ENCODE measurements around the gene SLC35G3.
"Not testable (repeated sequence)": the region's sequence is repeated elsewhere in the genome, so short reads cannot be mapped to it uniquely, and the experiment has no call there.

The SLC35G3 gene

GRCh38 chr17:35162755-35163154, 31.4 kb downstream of the SLC35G3 start:
- no peak for DNase-seq

GRCh38 chr17:35161281-35161761, 32.9 kb downstream of the SLC35G3 start:
- no peak for DNase-seq

- DNase-seq = no peak
Observed at GRCh38 chr17:35160354-35161201, 33.6 kb downstream of the SLC35G3 start.

- no peak for DNase-seq
Observed at GRCh38 chr17:35159940-35160339, 34.3 kb downstream of the SLC35G3 start.

GRCh38 chr17:35155246-35155645, 38.9 kb downstream of the SLC35G3 start:
- no peak for DNase-seq

GRCh38 chr17:35154196-35155165, 39.7 kb downstream of the SLC35G3 start:
- DNase-seq = no peak

- DNase-seq = no peak
Observed at GRCh38 chr17:35152421-35153140, 41.6 kb downstream of the SLC35G3 start.

- DNase-seq = not testable (repeated sequence)
Observed at GRCh38 chr17:35151080-35151479, 43.1 kb downstream of the SLC35G3 start.

- DNase-seq = no peak
Observed at GRCh38 chr17:35149941-35150340, 44.3 kb downstream of the SLC35G3 start.

GRCh38 chr17:35148144-35148543, 46.0 kb downstream of the SLC35G3 start:
- no peak for DNase-seq

- DNase-seq = no peak
Observed at GRCh38 chr17:35147375-35147905, 46.8 kb downstream of the SLC35G3 start, which contains the start of gene UNC45B. Gene UNC45B, plus strand, starts transcription at chr17:35147817. Its CDS starts 447 bp downstream, at chr17:35148264.

GRCh38 chr17:35146214-35146833, 47.9 kb downstream of the SLC35G3 start:
- DNase-seq = no peak

- DNase-seq = no peak
Observed at GRCh38 chr17:35144840-35145239, 49.4 kb downstream of the SLC35G3 start.

Measured in SW 1271 (cell line).